Stimulated activated CD4-positive, alpha-beta T cell treated with anti-CD3 and anti-CD28 coated beads, TNF-alpha, amount 100 ng/mL, for 24 hours (primary cell): ENCODE results near the gene GINM1.

ENCODE experiments used
- DNase-seq, 3 experiments: peaks; one replicate each; pipeline ENCODE4 v3.0.0-alpha.2; 2020; ENCODE audit warnings: low read depth in 3 of 3

Gene GINM1

GRCh38 chr6:149565527-149566409, at the start of gene GINM1:
TSS of gene GINM1 (plus strand) at chr6:149566375. CDS start at chr6:149566415, 40 bp downstream.
- peak; percentile 92 to 95 (median 93) for DNase-seq

- no peak for DNase-seq
Measured at GRCh38 chr6:149529650-149530049, 36.5 kb upstream of the GINM1 start.

- no peak for DNase-seq
Measured at GRCh38 chr6:149534742-149535141, 31.4 kb upstream of the GINM1 start.

GRCh38 chr6:149541139-149541538, 25.0 kb upstream of the GINM1 start:
- DNase-seq = no peak

- DNase-seq = no peak
Measured at GRCh38 chr6:149544646-149545257, 21.4 kb upstream of the GINM1 start.

GRCh38 chr6:149545258-149545753, 20.9 kb upstream of the GINM1 start:
- peak; percentile 25 to 50 (median 38) for DNase-seq

- peak; percentile 93 to 96 (median 94) for DNase-seq
Measured at GRCh38 chr6:149545754-149546471, 20.3 kb upstream of the GINM1 start, which contains the start of gene PPIL4. TSS of gene PPIL4 (minus strand) at chr6:149546043. CDS start at chr6:149546005, 38 bp downstream.

- no peak for DNase-seq
Measured at GRCh38 chr6:149551920-149552319, 14.3 kb upstream of the GINM1 start.

- DNase-seq = no peak
Measured at GRCh38 chr6:149558029-149558428, 8.1 kb upstream of the GINM1 start.

GRCh38 chr6:149559389-149559788, 6.8 kb upstream of the GINM1 start:
- DNase-seq = no peak

GRCh38 chr6:149560736-149561135, 5.4 kb upstream of the GINM1 start:
- no peak for DNase-seq

- no peak for DNase-seq
Measured at GRCh38 chr6:149563203-149563927, 2.8 kb upstream of the GINM1 start.

- DNase-seq = no peak
Measured at GRCh38 chr6:149563928-149564325, 2.2 kb upstream of the GINM1 start.

GRCh38 chr6:149566410-149567193, 427 bp downstream of the GINM1 start:
- peak; percentile 16 to 45 (median 24) for DNase-seq

- DNase-seq = no peak
Measured at GRCh38 chr6:149567194-149567586, 1.0 kb downstream of the GINM1 start.

- DNase-seq = no peak
Measured at GRCh38 chr6:149567945-149568585, 1.9 kb downstream of the GINM1 start.

- DNase-seq = no peak
Measured at GRCh38 chr6:149580880-149581279, 14.7 kb downstream of the GINM1 start.

- no peak for DNase-seq
Measured at GRCh38 chr6:149581349-149581748, 15.2 kb downstream of the GINM1 start.

- DNase-seq = no peak
Measured at GRCh38 chr6:149586149-149586548, 20.0 kb downstream of the GINM1 start.

GRCh38 chr6:149592983-149593382, 26.8 kb downstream of the GINM1 start:
- no peak for DNase-seq
